Measurements from ENCODE around the gene IMMP2L.

DNA sequence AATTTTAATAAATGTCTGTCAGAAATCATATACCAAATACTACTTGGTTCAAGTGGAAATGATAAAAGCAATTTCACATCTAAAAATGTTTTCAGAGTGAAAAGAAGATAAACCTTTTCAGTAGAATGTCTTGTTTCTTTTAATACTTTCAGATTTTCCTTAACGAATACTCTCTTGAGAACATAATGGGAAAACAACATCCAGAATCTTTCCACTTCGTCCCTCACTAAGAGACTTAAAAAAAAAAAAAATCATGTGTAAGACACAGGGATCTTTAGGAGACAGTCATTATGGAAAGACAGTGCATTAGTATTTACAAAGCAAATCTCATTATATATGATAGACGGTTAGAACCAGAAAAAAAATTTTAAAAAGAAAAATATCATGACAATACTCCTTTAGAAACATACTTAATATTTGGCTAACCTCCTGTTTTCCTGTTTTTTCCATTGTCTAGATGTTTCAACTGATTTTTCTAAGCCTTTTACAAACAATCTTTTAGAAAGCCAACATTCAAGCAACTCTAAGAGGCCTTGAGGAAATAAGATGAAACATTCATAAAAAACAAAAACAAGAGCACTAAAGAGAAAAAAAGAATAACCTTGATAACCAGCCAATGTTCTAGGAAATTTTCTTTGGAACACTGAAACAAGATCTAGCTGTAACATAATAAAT, 811.2 kb downstream of the IMMP2L start:
- TF ChIP-seq, protein P1, sequence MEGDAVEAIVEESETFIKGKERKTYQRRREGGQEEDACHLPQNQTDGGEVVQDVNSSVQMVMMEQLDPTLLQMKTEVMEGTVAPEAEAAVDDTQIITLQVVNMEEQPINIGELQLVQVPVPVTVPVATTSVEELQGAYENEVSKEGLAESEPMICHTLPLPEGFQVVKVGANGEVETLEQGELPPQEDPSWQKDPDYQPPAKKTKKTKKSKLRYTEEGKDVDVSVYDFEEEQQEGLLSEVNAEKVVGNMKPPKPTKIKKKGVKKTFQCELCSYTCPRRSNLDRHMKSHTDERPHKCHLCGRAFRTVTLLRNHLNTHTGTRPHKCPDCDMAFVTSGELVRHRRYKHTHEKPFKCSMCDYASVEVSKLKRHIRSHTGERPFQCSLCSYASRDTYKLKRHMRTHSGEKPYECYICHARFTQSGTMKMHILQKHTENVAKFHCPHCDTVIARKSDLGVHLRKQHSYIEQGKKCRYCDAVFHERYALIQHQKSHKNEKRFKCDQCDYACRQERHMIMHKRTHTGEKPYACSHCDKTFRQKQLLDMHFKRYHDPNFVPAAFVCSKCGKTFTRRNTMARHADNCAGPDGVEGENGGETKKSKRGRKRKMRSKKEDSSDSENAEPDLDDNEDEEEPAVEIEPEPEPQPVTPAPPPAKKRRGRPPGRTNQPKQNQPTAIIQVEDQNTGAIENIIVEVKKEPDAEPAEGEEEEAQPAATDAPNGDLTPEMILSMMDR (IDR thresholded peaks at IDR 0.05; ENCODE audit: low read depth, low read length, missing input control) = no peak
- TF ChIP-seq JUND (IDR thresholded peaks at IDR 0.05) (no peak), YY1 (IDR thresholded peaks at IDR 0.05) (no peak), GABPA (IDR thresholded peaks at IDR 0.05 in 1 of 2, conservative IDR thresholded peaks at IDR 0.05 in 1 of 2) (no peak), NR2F2 (IDR thresholded peaks at IDR 0.05) (no peak), RAD21 (IDR thresholded peaks at IDR 0.05) (no peak), FOXA2 (IDR thresholded peaks at IDR 0.05) (no peak), HNF4G (IDR thresholded peaks at IDR 0.05) (no peak), RXRA (IDR thresholded peaks at IDR 0.05) (no peak)
- TF ChIP-seq, protein P2, sequence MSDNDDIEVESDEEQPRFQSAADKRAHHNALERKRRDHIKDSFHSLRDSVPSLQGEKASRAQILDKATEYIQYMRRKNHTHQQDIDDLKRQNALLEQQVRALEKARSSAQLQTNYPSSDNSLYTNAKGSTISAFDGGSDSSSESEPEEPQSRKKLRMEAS (IDR thresholded peaks at IDR 0.05) = no peak
- TF ChIP-seq, protein P3, sequence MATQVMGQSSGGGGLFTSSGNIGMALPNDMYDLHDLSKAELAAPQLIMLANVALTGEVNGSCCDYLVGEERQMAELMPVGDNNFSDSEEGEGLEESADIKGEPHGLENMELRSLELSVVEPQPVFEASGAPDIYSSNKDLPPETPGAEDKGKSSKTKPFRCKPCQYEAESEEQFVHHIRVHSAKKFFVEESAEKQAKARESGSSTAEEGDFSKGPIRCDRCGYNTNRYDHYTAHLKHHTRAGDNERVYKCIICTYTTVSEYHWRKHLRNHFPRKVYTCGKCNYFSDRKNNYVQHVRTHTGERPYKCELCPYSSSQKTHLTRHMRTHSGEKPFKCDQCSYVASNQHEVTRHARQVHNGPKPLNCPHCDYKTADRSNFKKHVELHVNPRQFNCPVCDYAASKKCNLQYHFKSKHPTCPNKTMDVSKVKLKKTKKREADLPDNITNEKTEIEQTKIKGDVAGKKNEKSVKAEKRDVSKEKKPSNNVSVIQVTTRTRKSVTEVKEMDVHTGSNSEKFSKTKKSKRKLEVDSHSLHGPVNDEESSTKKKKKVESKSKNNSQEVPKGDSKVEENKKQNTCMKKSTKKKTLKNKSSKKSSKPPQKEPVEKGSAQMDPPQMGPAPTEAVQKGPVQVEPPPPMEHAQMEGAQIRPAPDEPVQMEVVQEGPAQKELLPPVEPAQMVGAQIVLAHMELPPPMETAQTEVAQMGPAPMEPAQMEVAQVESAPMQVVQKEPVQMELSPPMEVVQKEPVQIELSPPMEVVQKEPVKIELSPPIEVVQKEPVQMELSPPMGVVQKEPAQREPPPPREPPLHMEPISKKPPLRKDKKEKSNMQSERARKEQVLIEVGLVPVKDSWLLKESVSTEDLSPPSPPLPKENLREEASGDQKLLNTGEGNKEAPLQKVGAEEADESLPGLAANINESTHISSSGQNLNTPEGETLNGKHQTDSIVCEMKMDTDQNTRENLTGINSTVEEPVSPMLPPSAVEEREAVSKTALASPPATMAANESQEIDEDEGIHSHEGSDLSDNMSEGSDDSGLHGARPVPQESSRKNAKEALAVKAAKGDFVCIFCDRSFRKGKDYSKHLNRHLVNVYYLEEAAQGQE (IDR thresholded peaks at IDR 0.05) = no peak
- TF ChIP-seq, protein P4, sequence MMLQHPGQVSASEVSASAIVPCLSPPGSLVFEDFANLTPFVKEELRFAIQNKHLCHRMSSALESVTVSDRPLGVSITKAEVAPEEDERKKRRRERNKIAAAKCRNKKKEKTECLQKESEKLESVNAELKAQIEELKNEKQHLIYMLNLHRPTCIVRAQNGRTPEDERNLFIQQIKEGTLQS (IDR thresholded peaks at IDR 0.05) = no peak
- TF ChIP-seq, protein P5, sequence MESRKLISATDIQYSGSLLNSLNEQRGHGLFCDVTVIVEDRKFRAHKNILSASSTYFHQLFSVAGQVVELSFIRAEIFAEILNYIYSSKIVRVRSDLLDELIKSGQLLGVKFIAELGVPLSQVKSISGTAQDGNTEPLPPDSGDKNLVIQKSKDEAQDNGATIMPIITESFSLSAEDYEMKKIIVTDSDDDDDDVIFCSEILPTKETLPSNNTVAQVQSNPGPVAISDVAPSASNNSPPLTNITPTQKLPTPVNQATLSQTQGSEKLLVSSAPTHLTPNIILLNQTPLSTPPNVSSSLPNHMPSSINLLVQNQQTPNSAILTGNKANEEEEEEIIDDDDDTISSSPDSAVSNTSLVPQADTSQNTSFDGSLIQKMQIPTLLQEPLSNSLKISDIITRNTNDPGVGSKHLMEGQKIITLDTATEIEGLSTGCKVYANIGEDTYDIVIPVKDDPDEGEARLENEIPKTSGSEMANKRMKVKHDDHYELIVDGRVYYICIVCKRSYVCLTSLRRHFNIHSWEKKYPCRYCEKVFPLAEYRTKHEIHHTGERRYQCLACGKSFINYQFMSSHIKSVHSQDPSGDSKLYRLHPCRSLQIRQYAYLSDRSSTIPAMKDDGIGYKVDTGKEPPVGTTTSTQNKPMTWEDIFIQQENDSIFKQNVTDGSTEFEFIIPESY (IDR thresholded peaks at IDR 0.05) = no peak

Measured in liver (tissue), 3 donors.